Gastroesophageal sphincter (tissue), 3 donors: ENCODE results near the gene MIS18A.

ENCODE experiments used
- EP300 ChIP-seq: sonication (generic); formaldehyde crosslinking; IDR thresholded peaks from one replicate; pipeline ENCODE4 v1.6.1; 2017; ENCODE audit warnings: antibody characterized with exemption, mild to moderate bottlenecking
- POLR2A ChIP-seq, 2 donors: fragments of 450-650 bp; IDR thresholded peaks; one replicate each; pipeline ENCODE4 v1.6.1; 2017; ENCODE audit warnings: antibody characterized with exemption in 2 of 2, mild to moderate bottlenecking in 2 of 2, moderate library complexity in 1 of 2
- POLR2AphosphoS5 ChIP-seq: sonication (generic); formaldehyde crosslinking; IDR thresholded peaks from one replicate; pipeline ENCODE4 v1.6.1; 2017; ENCODE audit warnings: antibody characterized with exemption
- TF ChIP-seq, protein P1 (sequence below), 4 experiments: fragments of 200-600 bp in 2 of 4; fragments of 450-650 bp in 2 of 4; sonication (generic) in 1 of 4; IDR thresholded peaks; one replicate each; pipeline ENCODE4 v1.5.1; 2017 to 2019; ENCODE audit warnings: antibody characterized with exemption in 4 of 4, mild to moderate bottlenecking in 2 of 4, moderate library complexity in 2 of 4

DNA sequence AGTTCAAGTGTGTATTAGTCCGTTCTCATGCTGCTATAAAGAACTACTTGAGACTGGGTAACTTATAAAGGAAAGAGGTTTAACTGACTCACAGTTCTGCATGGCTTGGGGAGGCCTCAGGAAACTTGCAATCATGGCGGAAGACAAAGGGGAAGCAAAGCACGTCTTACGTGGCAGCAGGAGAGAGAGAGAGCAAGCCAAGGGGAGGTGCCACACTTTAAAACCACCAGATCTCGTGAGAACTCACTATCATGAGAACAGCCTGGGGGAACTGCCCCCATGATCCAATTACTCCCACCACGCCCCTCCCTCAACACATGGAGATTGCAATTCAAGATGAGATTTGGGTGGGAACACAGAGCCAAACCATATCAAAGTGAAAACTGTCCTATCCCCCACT is 4.1 kb upstream of the MIS18A start:
- no peak for TF ChIP-seq POLR2A (IDR thresholded peaks at IDR 0.05)
- TF ChIP-seq, protein P1, sequence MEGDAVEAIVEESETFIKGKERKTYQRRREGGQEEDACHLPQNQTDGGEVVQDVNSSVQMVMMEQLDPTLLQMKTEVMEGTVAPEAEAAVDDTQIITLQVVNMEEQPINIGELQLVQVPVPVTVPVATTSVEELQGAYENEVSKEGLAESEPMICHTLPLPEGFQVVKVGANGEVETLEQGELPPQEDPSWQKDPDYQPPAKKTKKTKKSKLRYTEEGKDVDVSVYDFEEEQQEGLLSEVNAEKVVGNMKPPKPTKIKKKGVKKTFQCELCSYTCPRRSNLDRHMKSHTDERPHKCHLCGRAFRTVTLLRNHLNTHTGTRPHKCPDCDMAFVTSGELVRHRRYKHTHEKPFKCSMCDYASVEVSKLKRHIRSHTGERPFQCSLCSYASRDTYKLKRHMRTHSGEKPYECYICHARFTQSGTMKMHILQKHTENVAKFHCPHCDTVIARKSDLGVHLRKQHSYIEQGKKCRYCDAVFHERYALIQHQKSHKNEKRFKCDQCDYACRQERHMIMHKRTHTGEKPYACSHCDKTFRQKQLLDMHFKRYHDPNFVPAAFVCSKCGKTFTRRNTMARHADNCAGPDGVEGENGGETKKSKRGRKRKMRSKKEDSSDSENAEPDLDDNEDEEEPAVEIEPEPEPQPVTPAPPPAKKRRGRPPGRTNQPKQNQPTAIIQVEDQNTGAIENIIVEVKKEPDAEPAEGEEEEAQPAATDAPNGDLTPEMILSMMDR (IDR thresholded peaks at IDR 0.05): no peak
- no peak for TF ChIP-seq POLR2AphosphoS5
- no peak for TF ChIP-seq EP300
